Renal cortex interstitium (tissue), 15 donors: ENCODE measurements around the gene ANOS1. TPM values are rescaled to one million over a fixed set of nuclear protein-coding genes. Genes with fewer than 3 reads are reported as not detected.
"Not testable (repeated sequence)": the region's sequence is repeated elsewhere in the genome, so short reads cannot be mapped to it uniquely, and the experiment has no call there.

Source experiments
- DNase-seq, 11 donors: peaks; one replicate each; pipeline ENCODE4 v3.0.0-alpha.2; 2013; ENCODE audit warnings: low read depth in 9 of 11, low spot score in 4 of 11; ENCODE audit errors: extremely low read depth in 1 of 11
- long read RNA-seq, 16 experiments: transcript quantifications; one replicate each; lab custom pipeline, GENCODE V29; 2026
- polyA plus RNA-seq, 3 donors: library from polyadenylated mRNA; unstranded; fragments of 120-200 nt; gene quantifications; one replicate each; pipeline ENCODE4 v1.2.1, GENCODE V29; 2013; ENCODE audit not compliant: insufficient read length in 3 of 3

ANOS1 gene
- 1 to 10 TPM; 8.3 to 8.9 (median 8.5) TPM for polyA plus RNA-seq
- long read RNA-seq, donor 1 = 0 reads
- long read RNA-seq, donor 2 = 0 reads
- long read RNA-seq, donor 3 = 0 reads
- long read RNA-seq, donor 4 = 0 reads
- long read RNA-seq, donor 5, full-length matches to known transcripts = 1 of 13 reads
- long read RNA-seq, donor 5, partial matches to known transcripts = 12 of 13 reads
- long read RNA-seq, donor 5, other reads (novel, unspliced or antisense) = 0 of 13 reads
- long read RNA-seq, donor 6 = 0 reads
- long read RNA-seq, donor 7 = 0 reads
- long read RNA-seq, donor 8, full-length matches to known transcripts = 1 of 1 reads
- long read RNA-seq, donor 8, partial matches to known transcripts = 0 of 1 reads
- long read RNA-seq, donor 8, other reads (novel, unspliced or antisense) = 0 of 1 reads
- long read RNA-seq, donor 9, full-length matches to known transcripts = 1 of 1 reads
- long read RNA-seq, donor 9, partial matches to known transcripts = 0 of 1 reads
- long read RNA-seq, donor 9, other reads (novel, unspliced or antisense) = 0 of 1 reads
- long read RNA-seq, donor 10 = 0 reads
- long read RNA-seq, donor 11, full-length matches to known transcripts = 1 of 1 reads
- long read RNA-seq, donor 11, partial matches to known transcripts = 0 of 1 reads
- long read RNA-seq, donor 11, other reads (novel, unspliced or antisense) = 0 of 1 reads
- long read RNA-seq, donor 12 = 0 reads
- long read RNA-seq, donor 13, full-length matches to known transcripts = 1 of 1 reads
- long read RNA-seq, donor 13, partial matches to known transcripts = 0 of 1 reads
- long read RNA-seq, donor 13, other reads (novel, unspliced or antisense) = 0 of 1 reads
- long read RNA-seq, donor 14, full-length matches to known transcripts = 1 of 1 reads
- long read RNA-seq, donor 14, partial matches to known transcripts = 0 of 1 reads
- long read RNA-seq, donor 14, other reads (novel, unspliced or antisense) = 0 of 1 reads
- long read RNA-seq, donor 15 = 0 reads
- long read RNA-seq, donor 16, partial matches to known transcripts = 7 of 7 reads
- long read RNA-seq, donor 16, other reads (novel, unspliced or antisense) = 0 of 7 reads

GRCh38 chrX:8731559-8732395 is at the start of gene ANOS1:
TSS of gene ANOS1 (minus strand) at chrX:8732137. CDS start at chrX:8732036, 101 bp downstream.
- DNase-seq = peak in 6 of 11 donors; percentile 41 to 59 (median 48)

- no peak for DNase-seq
Observed at GRCh38 chrX:8773117-8773516, 41.2 kb upstream of the ANOS1 start.

GRCh38 chrX:8760021-8760420 is 28.1 kb upstream of the ANOS1 start:
- no peak for DNase-seq

GRCh38 chrX:8758706-8759105 is 26.8 kb upstream of the ANOS1 start:
- not testable (repeated sequence) for DNase-seq

GRCh38 chrX:8757609-8758389 is 25.9 kb upstream of the ANOS1 start:
- DNase-seq = not testable (repeated sequence)

GRCh38 chrX:8755813-8756212 is 23.9 kb upstream of the ANOS1 start:
- no peak for DNase-seq

GRCh38 chrX:8755116-8755515 is 23.2 kb upstream of the ANOS1 start:
- DNase-seq = no peak

GRCh38 chrX:8749697-8750096 is 17.8 kb upstream of the ANOS1 start:
- DNase-seq = no peak

- no peak for DNase-seq
Observed at GRCh38 chrX:8748855-8749254, 16.9 kb upstream of the ANOS1 start.

- DNase-seq = no peak
Observed at GRCh38 chrX:8743126-8743732, 11.3 kb upstream of the ANOS1 start.

GRCh38 chrX:8741981-8742380 is 10.0 kb upstream of the ANOS1 start:
- no peak for DNase-seq

GRCh38 chrX:8738588-8739189 is 6.8 kb upstream of the ANOS1 start:
- peak in 2 of 11 donors; percentile 18 to 32 for DNase-seq

- no peak for DNase-seq
Observed at GRCh38 chrX:8737883-8738282, 5.9 kb upstream of the ANOS1 start.

GRCh38 chrX:8730812-8731558 is 952 bp downstream of the ANOS1 start:
- DNase-seq = peak in 1 of 11 donors; percentile 13

GRCh38 chrX:8729811-8730210 is 2.1 kb downstream of the ANOS1 start:
- DNase-seq = no peak

GRCh38 chrX:8728932-8729535 is 2.9 kb downstream of the ANOS1 start:
- DNase-seq = no peak
